A549 treated with GW870086 at 1 μM for 4 hours (cell line): ENCODE results near the gene PASD1. TPM values are rescaled to one million over a fixed set of nuclear protein-coding genes. Genes with fewer than 3 reads are reported as not detected.

Source experiments
- total RNA-seq: library from RNA; stranded (reverse); fragments of 200-300 nt; extraction: Qiagen RNA extraction; gene quantifications from 5 replicates; pipeline ENCODE4 v1.2.3, GENCODE V29; 2022; ENCODE audit warnings: low read depth

Gene PASD1
- total RNA-seq, result not detected in 5 replicates

DNA sequence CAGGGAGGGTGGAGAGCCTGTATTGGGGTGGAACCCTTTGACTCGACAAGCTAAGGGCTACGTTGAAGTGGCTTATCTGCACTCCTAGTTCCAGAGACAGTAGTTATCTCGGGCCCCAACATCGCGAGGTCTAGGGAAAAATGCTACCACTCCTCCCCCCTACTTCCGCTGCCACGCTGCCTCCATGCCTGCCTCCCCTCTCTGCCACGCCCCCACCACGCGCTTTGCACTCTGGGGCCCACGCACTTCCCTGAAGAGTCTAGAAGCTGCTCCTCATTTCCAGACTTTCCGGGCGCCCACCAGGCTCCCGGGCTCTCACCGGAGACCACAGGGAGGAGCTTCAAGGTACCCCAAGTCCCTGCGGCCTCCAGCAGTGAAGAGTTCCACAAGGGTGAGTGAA lies at the start of gene PASD1:
Gene PASD1 (plus strand): TSS at position 227 of the 400 bp plus-strand sequence. CDS start 37,879 bp downstream, outside the sequence.

GRCh38 chrX:151694661-151695582 lies 131.4 kb downstream of the PASD1 start, which contains the start of gene PRRG3:
Gene PRRG3 (plus strand): TSS chrX:151695458. CDS start chrX:151698815, 3,357 bp downstream.

DNA sequence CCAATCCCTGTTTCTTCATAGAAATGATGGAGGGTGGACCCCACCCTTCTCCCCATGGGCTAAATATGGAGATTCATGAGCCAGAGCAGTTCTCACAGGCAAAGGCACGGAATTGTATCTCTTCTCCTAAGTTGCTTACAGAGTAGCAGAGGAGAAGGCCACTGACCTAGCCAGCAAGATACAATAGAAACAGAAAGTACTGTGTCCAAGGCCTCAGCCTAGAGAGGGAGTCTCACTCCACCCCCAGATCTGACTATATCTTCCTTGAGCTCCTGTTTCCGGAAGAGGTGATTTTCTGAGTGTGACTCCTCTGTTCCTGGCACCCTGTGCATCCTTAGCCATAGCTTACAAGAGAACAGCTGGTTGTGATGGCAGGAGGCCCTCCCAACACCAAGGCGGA lies 152.3 kb downstream of the PASD1 start, which contains the start of gene FATE1:
Gene FATE1 (plus strand): TSS at position 284 of the 400 bp plus-strand sequence. CDS start 85 bp downstream, at position 369.

Other genes with a start within 250 kb of the PASD1 start
- 18.1 to 28.4 TPM (median 26.4 TPM) in 5 replicates for gene VMA21, start 166.5 kb upstream of the PASD1 start, total RNA-seq
- gene PRRG3, start 131.8 kb downstream of the PASD1 start, total RNA-seq, result not detected in 5 replicates
- gene FATE1, start 152.4 kb downstream of the PASD1 start, total RNA-seq, result not detected in 5 replicates
- gene CNGA2, start 171.1 kb downstream of the PASD1 start, total RNA-seq, result not detected in 5 replicates